ENCODE results near the gene MYO18A.

DNA sequence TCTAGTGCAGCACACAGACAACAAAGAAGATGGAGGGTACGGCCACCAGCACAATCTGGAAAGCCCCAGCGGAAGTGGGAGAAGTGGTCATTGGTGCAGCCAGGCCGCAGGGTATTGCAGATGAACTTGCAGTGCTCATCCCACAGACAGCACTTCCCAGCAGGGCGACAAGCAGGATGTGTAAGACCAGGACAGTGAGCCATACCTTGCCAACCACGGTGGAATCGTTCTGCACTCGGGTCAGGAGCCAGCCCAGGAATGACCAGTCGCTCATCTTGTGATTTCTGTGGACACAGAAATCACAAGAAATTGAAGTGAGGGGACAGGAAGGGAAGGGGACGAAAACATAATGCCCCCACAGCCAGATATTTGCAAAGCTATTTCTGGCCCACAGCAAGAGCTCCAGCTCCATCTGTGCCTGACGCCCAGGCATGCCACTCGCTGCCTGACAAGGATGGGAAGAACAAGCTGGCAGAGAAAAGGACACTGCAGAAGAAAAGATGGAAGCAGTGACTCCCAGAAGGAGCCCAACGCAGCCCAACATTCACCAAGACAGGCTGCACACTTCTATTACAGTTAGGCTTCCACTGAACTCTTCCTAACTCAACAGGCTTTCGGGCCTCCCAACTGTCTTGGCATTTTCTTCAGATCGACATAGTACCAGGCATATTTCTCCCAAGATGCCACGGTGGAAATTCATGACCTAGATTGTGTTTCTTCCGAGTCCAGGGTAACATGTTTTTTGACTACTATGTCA, 17.5 kb upstream of the MYO18A start:
- TF ChIP-seq CTCF (IDR thresholded peaks at IDR 0.05) = no peak
- TF ChIP-seq ZFX (IDR thresholded peaks at IDR 0.05; ENCODE audit: borderline replicate concordance) = no peak

Data from 22Rv1 (cell line).